H9 (cell line): ENCODE results near the gene HLF. TPM values are rescaled to one million over a fixed set of nuclear protein-coding genes. Genes with fewer than 3 reads are reported as not detected.

Experiments
- DNase-seq: peaks from one replicate; pipeline ENCODE4 v3.0.0-alpha.2; 2017
- H2AFZ ChIP-seq: one replicate; pipeline ENCODE4 v1.6.1; 2013; ENCODE audit warnings: mild to moderate bottlenecking, low read length, control low read depth, moderate library complexity
- H2AK5ac ChIP-seq: 2 replicates; pipeline ENCODE4 v1.6.1; 2013; ENCODE audit warnings: low read length, control low read depth, mixed read lengths; ENCODE audit not compliant: insufficient read length
- H2BK120ac ChIP-seq: one replicate; pipeline ENCODE4 v1.6.1; 2013; ENCODE audit warnings: low read depth, mild to moderate bottlenecking, low read length, control low read depth, inconsistent platforms; ENCODE audit not compliant: poor library complexity, severe bottlenecking
- H2BK12ac ChIP-seq: 2 replicates; pipeline ENCODE4 v1.6.1; 2013; ENCODE audit warnings: low read length, control low read depth, mixed read lengths, low read depth; ENCODE audit not compliant: insufficient read length
- H2BK15ac ChIP-seq: 2 replicates; pipeline ENCODE4 v1.6.1; 2013; ENCODE audit warnings: low read depth, low read length, control low read depth
- H2BK20ac ChIP-seq: one replicate; pipeline ENCODE4 v1.6.1; 2013; ENCODE audit warnings: low read depth, mild to moderate bottlenecking, low read length, control low read depth, inconsistent platforms; ENCODE audit not compliant: poor library complexity, severe bottlenecking
- H2BK5ac ChIP-seq: 2 replicates; pipeline ENCODE4 v1.6.1; 2013; ENCODE audit warnings: low read length, control low read depth, mixed read lengths; ENCODE audit not compliant: insufficient read length
- H3K14ac ChIP-seq: 2 replicates; pipeline ENCODE4 v1.6.1; 2013; ENCODE audit warnings: low read length, control low read depth; ENCODE audit not compliant: insufficient read depth
- H3K18ac ChIP-seq: 2 replicates; pipeline ENCODE4 v1.6.1; 2013; ENCODE audit warnings: low read depth, mild to moderate bottlenecking, mixed read lengths, low read length, control low read depth; ENCODE audit not compliant: insufficient read length
- H3K23ac ChIP-seq: 2 replicates; pipeline ENCODE4 v1.6.1; 2013; ENCODE audit warnings: low read length, control low read depth, mixed read lengths, low read depth; ENCODE audit not compliant: insufficient read length
- H3K23me2 ChIP-seq: 2 replicates; pipeline ENCODE4 v1.6.1; 2013; ENCODE audit warnings: low read depth, mild to moderate bottlenecking, mixed read lengths, low read length, control low read depth; ENCODE audit not compliant: insufficient read length, poor library complexity, severe bottlenecking
- H3K27ac ChIP-seq: 2 replicates; pipeline ENCODE4 v1.5.1; 2013; ENCODE audit warnings: low read length, control low read depth, mixed read lengths, low read depth; ENCODE audit not compliant: insufficient read length
- H3K27me3 ChIP-seq: 2 replicates; pipeline ENCODE4 v1.6.1; 2013; ENCODE audit warnings: low read length, control low read depth, inconsistent platforms; ENCODE audit not compliant: insufficient read depth
- H3K4ac ChIP-seq: 2 replicates; pipeline ENCODE4 v1.6.1; 2013; ENCODE audit warnings: low read depth, mild to moderate bottlenecking, control low read depth, inconsistent platforms, low read length, moderate library complexity
- H3K4me1 ChIP-seq: 2 replicates; pipeline ENCODE4 v1.6.1; 2013; ENCODE audit warnings: low read length, control low read depth, inconsistent platforms; ENCODE audit not compliant: insufficient read depth
- H3K4me2 ChIP-seq: 2 replicates; pipeline ENCODE4 v1.6.1; 2013; ENCODE audit warnings: low read length, control low read depth, mixed read lengths; ENCODE audit not compliant: insufficient read length, insufficient read depth
- H3K56ac ChIP-seq: 2 replicates; pipeline ENCODE4 v1.6.1; 2013; ENCODE audit warnings: low read depth, mild to moderate bottlenecking, mixed read lengths, low read length, control low read depth; ENCODE audit not compliant: insufficient read length
- H3K79me1 ChIP-seq: 2 replicates; pipeline ENCODE4 v1.6.1; 2013; ENCODE audit warnings: low read depth, mild to moderate bottlenecking, moderate library complexity, low read length, control low read depth, inconsistent platforms; ENCODE audit not compliant: insufficient read depth, poor library complexity, severe bottlenecking
- H3K79me2 ChIP-seq: 2 replicates; pipeline ENCODE4 v1.6.1; 2013; ENCODE audit warnings: low read length, control low read depth, inconsistent platforms; ENCODE audit not compliant: insufficient read depth
- H3K9ac ChIP-seq: 2 replicates; pipeline ENCODE4 v1.6.1; 2013; ENCODE audit warnings: low read length, control low read depth, mixed read lengths; ENCODE audit not compliant: insufficient read length; ENCODE audit errors: extremely low read depth
- H3K9me3 ChIP-seq: one replicate; pipeline ENCODE4 v1.6.1; 2013; ENCODE audit warnings: low read depth, low read length, inconsistent platforms; ENCODE audit not compliant: control insufficient read depth
- H3T11ph ChIP-seq: one replicate; pipeline ENCODE4 v1.6.1; 2013; ENCODE audit warnings: mild to moderate bottlenecking, low read length, control low read depth, inconsistent platforms
- H4K20me1 ChIP-seq: one replicate; pipeline ENCODE4 v1.6.1; 2013; ENCODE audit not compliant: control insufficient read depth, insufficient read length, insufficient read depth
- H4K5ac ChIP-seq: 2 replicates; pipeline ENCODE4 v1.6.1; 2013; ENCODE audit warnings: low read depth, mild to moderate bottlenecking, mixed read lengths, low read length, control low read depth; ENCODE audit not compliant: insufficient read length
- H4K8ac ChIP-seq: replicated peaks from 2 replicates; pipeline ENCODE4 v1.6.1; 2013; ENCODE audit warnings: low read length, control low read depth, mixed read lengths, low read depth; ENCODE audit not compliant: insufficient read length
- H4K91ac ChIP-seq: 2 replicates; pipeline ENCODE4 v1.6.1; 2013; ENCODE audit warnings: low read depth, mild to moderate bottlenecking, moderate library complexity, mixed read lengths, low read length, control low read depth; ENCODE audit not compliant: insufficient read length
- H3K27ac Mint-ChIP-seq, 3 experiments: 2 replicates in 2 of 3; 3 replicates in 1 of 3; pipeline ENCODE4 v1.8.0; 2020 to 2021; ENCODE audit warnings: mixed read lengths in 3 of 3, mild to moderate bottlenecking in 1 of 3, moderate library complexity in 1 of 3
- H3K27me3 Mint-ChIP-seq: 2 replicates; pipeline ENCODE4 v1.8.0; 2021; ENCODE audit warnings: low read depth, mild to moderate bottlenecking, moderate library complexity, mixed read lengths
- H3K36me3 Mint-ChIP-seq, 3 experiments: 2 replicates in 2 of 3; 3 replicates in 1 of 3; pipeline ENCODE4 v1.8.0; 2020 to 2021; ENCODE audit warnings: low read depth in 3 of 3, mixed read lengths in 3 of 3; ENCODE audit not compliant: insufficient read depth in 1 of 3
- H3K4me1 Mint-ChIP-seq, 2 experiments: 2 replicates each; pipeline ENCODE4 v1.8.0; 2020; ENCODE audit warnings: mixed read lengths in 2 of 2
- H3K4me3 Mint-ChIP-seq, 2 experiments: 2 replicates in 1 of 2; 3 replicates in 1 of 2; pipeline ENCODE4 v1.8.0; 2020 to 2021; ENCODE audit warnings: mild to moderate bottlenecking in 2 of 2, mixed read lengths in 2 of 2, moderate library complexity in 1 of 2
- H3K9me3 Mint-ChIP-seq, 2 experiments: 2 replicates in 1 of 2; 3 replicates in 1 of 2; pipeline ENCODE4 v1.8.0; 2020; ENCODE audit warnings: mild to moderate bottlenecking in 2 of 2, mixed read lengths in 2 of 2, moderate library complexity in 1 of 2
- WGBS: extraction: QIAGEN DNeasy Blood & Tissue Kit; methylation state at CpG from one replicate; pipeline ENCODE4 v1.1.7; 2013; ENCODE audit warnings: missing lambda C conversion rate, low lambda C conversion rate, mixed read lengths; ENCODE audit not compliant: insufficient read length; ENCODE audit errors: extremely low coverage; 5-methylcytosine and 5-hydroxymethylcytosine counted together
- total RNA-seq: library from RNA; stranded (reverse); gene quantifications from 2 replicates; pipeline ENCODE4 v1.2.1, GENCODE V29; 2021
- TF ChIP-seq, protein P1 (sequence below): fragments of 200-600 bp; sonication (generic); conservative IDR thresholded peaks from 3 replicates; pipeline ENCODE4 v1.8.0; 2021; ENCODE audit warnings: antibody characterized with exemption, mild to moderate bottlenecking

HLF gene
- total RNA-seq, 1 experiment from 2014 or later = 0.17 TPM

- Histone ChIP-seq H2AK5ac (no peak overlapping the region), H3K23me2 (no peaks in the 10 kb centered on the region), H3K18ac (no peak overlapping the region), H3K27ac (no peak overlapping the region), H3K4me2 (no peak overlapping the region), H4K20me1 (no peaks in the 10 kb centered on the region), H3K9ac (no peak overlapping the region), H3K4me1 (no peaks in the 10 kb centered on the region), H2BK120ac (no peak overlapping the region), H4K91ac (no peak overlapping the region), H3K27me3 (no peaks in the 10 kb centered on the region), H4K8ac (no peak overlapping the region), H2BK15ac (no peak overlapping the region), H3K79me1 (no peaks in the 10 kb centered on the region), H3T11ph (no peak overlapping the region), H3K4ac (no peak overlapping the region), H3K14ac (no peak overlapping the region), H3K23ac (no peak overlapping the region), H3K9me3 (no peaks in the 10 kb centered on the region), H2BK20ac (no peak overlapping the region), H3K79me2 (no peaks in the 10 kb centered on the region), H2BK5ac (no peak overlapping the region), H2AFZ (no peak overlapping the region), H4K5ac (no peak overlapping the region), H2BK12ac (no peak overlapping the region), H3K56ac (no peak overlapping the region)
- no peaks in the 10 kb centered on the region for H3K36me3 Mint-ChIP-seq
- H3K4me1 Mint-ChIP-seq = no peaks in the 10 kb centered on the region
- peaks cover 0 to 2% of the 10 kb centered on the region in 2 experiments; a peak in 1 of 5 replicates for H3K9me3 Mint-ChIP-seq
- H3K27ac Mint-ChIP-seq = no peak overlapping the region
- no peak for DNase-seq
- no peak overlapping the region for H3K4me3 Mint-ChIP-seq
- no peaks in the 10 kb centered on the region; the same call in 1 of the 2 replicates for H3K27me3 Mint-ChIP-seq
- TF ChIP-seq, protein P1, sequence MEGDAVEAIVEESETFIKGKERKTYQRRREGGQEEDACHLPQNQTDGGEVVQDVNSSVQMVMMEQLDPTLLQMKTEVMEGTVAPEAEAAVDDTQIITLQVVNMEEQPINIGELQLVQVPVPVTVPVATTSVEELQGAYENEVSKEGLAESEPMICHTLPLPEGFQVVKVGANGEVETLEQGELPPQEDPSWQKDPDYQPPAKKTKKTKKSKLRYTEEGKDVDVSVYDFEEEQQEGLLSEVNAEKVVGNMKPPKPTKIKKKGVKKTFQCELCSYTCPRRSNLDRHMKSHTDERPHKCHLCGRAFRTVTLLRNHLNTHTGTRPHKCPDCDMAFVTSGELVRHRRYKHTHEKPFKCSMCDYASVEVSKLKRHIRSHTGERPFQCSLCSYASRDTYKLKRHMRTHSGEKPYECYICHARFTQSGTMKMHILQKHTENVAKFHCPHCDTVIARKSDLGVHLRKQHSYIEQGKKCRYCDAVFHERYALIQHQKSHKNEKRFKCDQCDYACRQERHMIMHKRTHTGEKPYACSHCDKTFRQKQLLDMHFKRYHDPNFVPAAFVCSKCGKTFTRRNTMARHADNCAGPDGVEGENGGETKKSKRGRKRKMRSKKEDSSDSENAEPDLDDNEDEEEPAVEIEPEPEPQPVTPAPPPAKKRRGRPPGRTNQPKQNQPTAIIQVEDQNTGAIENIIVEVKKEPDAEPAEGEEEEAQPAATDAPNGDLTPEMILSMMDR = no peak
- no CpG with 5 or more reads among the region's 6 CpGs for WGBS
Observed at GRCh38 chr17:55296171-55296695, 31.5 kb downstream of the HLF start.
